Measurements from ENCODE around the gene P2RX3.

P2RX3 gene

GRCh38 chr11:57303280-57303989 is 34.7 kb upstream of the P2RX3 start:
- Histone ChIP-seq H3K4me1 (ENCODE audit: control insufficient read depth, insufficient read depth, low read length) (peaks cover 50% of the 10 kb centered on the region), H3K27me3 (ENCODE audit: control insufficient read depth, insufficient read depth, low read length) (no peaks in the 10 kb centered on the region), H3K4me3 (ENCODE audit: low read length) (no peak overlapping the region), H3K36me3 (ENCODE audit: insufficient read depth, low read length) (peaks cover 78% of the 10 kb centered on the region), H3K9ac (ENCODE audit: low read depth, low read length) (no peak overlapping the region), H3K4me2 (ENCODE audit: low read length) (no peak overlapping the region), H3K9me3 (replicated peaks; ENCODE audit: low read length) (no peaks in the 10 kb centered on the region)

- H3K9ac ChIP-seq (ENCODE audit: low read depth, low read length) = no peak overlapping the region
- H3K9me3 ChIP-seq (replicated peaks; ENCODE audit: low read length) = no peaks in the 10 kb centered on the region
- peak overlapping the region; percentile 63 for H3K4me2 ChIP-seq (ENCODE audit: low read length)
- H3K36me3 ChIP-seq (ENCODE audit: insufficient read depth, low read length) = peaks cover 78% of the 10 kb centered on the region
- H3K4me3 ChIP-seq (ENCODE audit: low read length) = no peak overlapping the region
- no peaks in the 10 kb centered on the region for H3K27me3 ChIP-seq (ENCODE audit: control insufficient read depth, insufficient read depth, low read length)
- peaks cover 56% of the 10 kb centered on the region for H3K4me1 ChIP-seq (ENCODE audit: control insufficient read depth, insufficient read depth, low read length)
Measured at GRCh38 chr11:57303990-57304579, 34.1 kb upstream of the P2RX3 start.

- no peaks in the 10 kb centered on the region for H3K27me3 ChIP-seq (ENCODE audit: control insufficient read depth, insufficient read depth, low read length)
- peaks cover 71% of the 10 kb centered on the region for H3K4me1 ChIP-seq (ENCODE audit: control insufficient read depth, insufficient read depth, low read length)
- peak overlapping the region; percentile 5 for H3K4me2 ChIP-seq (ENCODE audit: low read length)
- no peak overlapping the region for H3K9ac ChIP-seq (ENCODE audit: low read depth, low read length)
- peaks cover 77% of the 10 kb centered on the region for H3K36me3 ChIP-seq (ENCODE audit: insufficient read depth, low read length)
- no peaks in the 10 kb centered on the region for H3K9me3 ChIP-seq (replicated peaks; ENCODE audit: low read length)
- no peak overlapping the region for H3K4me3 ChIP-seq (ENCODE audit: low read length)
Measured at GRCh38 chr11:57305523-57305922, 32.6 kb upstream of the P2RX3 start.

GRCh38 chr11:57306161-57306876 is 31.8 kb upstream of the P2RX3 start:
- Histone ChIP-seq H3K9me3 (replicated peaks; ENCODE audit: low read length) (no peaks in the 10 kb centered on the region), H3K4me1 (ENCODE audit: control insufficient read depth, insufficient read depth, low read length) (peaks cover 75% of the 10 kb centered on the region), H3K27me3 (ENCODE audit: control insufficient read depth, insufficient read depth, low read length) (no peaks in the 10 kb centered on the region), H3K4me2 (ENCODE audit: low read length) (peak overlapping the region; percentile 90), H3K9ac (ENCODE audit: low read depth, low read length) (peak overlapping the region; percentile 39), H3K4me3 (ENCODE audit: low read length) (peak overlapping the region; percentile 11), H3K36me3 (ENCODE audit: insufficient read depth, low read length) (peaks cover 69% of the 10 kb centered on the region)

- peaks cover 81% of the 10 kb centered on the region for H3K4me1 ChIP-seq (ENCODE audit: control insufficient read depth, insufficient read depth, low read length)
- no peaks in the 10 kb centered on the region for H3K9me3 ChIP-seq (replicated peaks; ENCODE audit: low read length)
- H3K9ac ChIP-seq (ENCODE audit: low read depth, low read length) = no peak overlapping the region
- H3K4me2 ChIP-seq (ENCODE audit: low read length) = peak overlapping the region; percentile 90
- peaks cover 66% of the 10 kb centered on the region for H3K36me3 ChIP-seq (ENCODE audit: insufficient read depth, low read length)
- peak overlapping the region; percentile 70 for H3K4me3 ChIP-seq (ENCODE audit: low read length)
- H3K27me3 ChIP-seq (ENCODE audit: control insufficient read depth, insufficient read depth, low read length) = no peaks in the 10 kb centered on the region
Measured at GRCh38 chr11:57306940-57307565, 31.1 kb upstream of the P2RX3 start.

- Histone ChIP-seq H3K9ac (ENCODE audit: low read depth, low read length) (no peak overlapping the region), H3K4me2 (ENCODE audit: low read length) (peak overlapping the region; percentile 90), H3K4me1 (ENCODE audit: control insufficient read depth, insufficient read depth, low read length) (peaks cover 88% of the 10 kb centered on the region), H3K9me3 (replicated peaks; ENCODE audit: low read length) (no peaks in the 10 kb centered on the region), H3K4me3 (ENCODE audit: low read length) (peak overlapping the region; percentile 70), H3K36me3 (ENCODE audit: insufficient read depth, low read length) (peaks cover 66% of the 10 kb centered on the region), H3K27me3 (ENCODE audit: control insufficient read depth, insufficient read depth, low read length) (no peaks in the 10 kb centered on the region)
Measured at GRCh38 chr11:57307666-57308270, 30.4 kb upstream of the P2RX3 start.

GRCh38 chr11:57308426-57309060 is 29.6 kb upstream of the P2RX3 start:
- Histone ChIP-seq H3K9ac (ENCODE audit: low read depth, low read length) (peak overlapping the region; percentile 68), H3K4me3 (ENCODE audit: low read length) (peak overlapping the region; percentile 70), H3K9me3 (replicated peaks; ENCODE audit: low read length) (no peaks in the 10 kb centered on the region), H3K36me3 (ENCODE audit: insufficient read depth, low read length) (peaks cover 64% of the 10 kb centered on the region), H3K4me1 (ENCODE audit: control insufficient read depth, insufficient read depth, low read length) (peaks cover 86% of the 10 kb centered on the region), H3K4me2 (ENCODE audit: low read length) (peak overlapping the region; percentile 90), H3K27me3 (ENCODE audit: control insufficient read depth, insufficient read depth, low read length) (no peaks in the 10 kb centered on the region)

GRCh38 chr11:57309106-57310059 is 28.8 kb upstream of the P2RX3 start:
- H3K36me3 ChIP-seq (ENCODE audit: insufficient read depth, low read length) = peaks cover 72% of the 10 kb centered on the region
- H3K9me3 ChIP-seq (replicated peaks; ENCODE audit: low read length) = no peaks in the 10 kb centered on the region
- peak overlapping the region; percentile 90 for H3K4me2 ChIP-seq (ENCODE audit: low read length)
- H3K9ac ChIP-seq (ENCODE audit: low read depth, low read length) = peak overlapping the region; percentile 68
- no peaks in the 10 kb centered on the region for H3K27me3 ChIP-seq (ENCODE audit: control insufficient read depth, insufficient read depth, low read length)
- H3K4me3 ChIP-seq (ENCODE audit: low read length) = peak overlapping the region; percentile 70
- peaks cover 77% of the 10 kb centered on the region for H3K4me1 ChIP-seq (ENCODE audit: control insufficient read depth, insufficient read depth, low read length)

- Histone ChIP-seq H3K27me3 (ENCODE audit: control insufficient read depth, insufficient read depth, low read length) (no peaks in the 10 kb centered on the region), H3K4me1 (ENCODE audit: control insufficient read depth, insufficient read depth, low read length) (peaks cover 70% of the 10 kb centered on the region), H3K4me2 (ENCODE audit: low read length) (peak overlapping the region; percentile 90), H3K9me3 (replicated peaks; ENCODE audit: low read length) (no peaks in the 10 kb centered on the region), H3K36me3 (ENCODE audit: insufficient read depth, low read length) (peaks cover 75% of the 10 kb centered on the region), H3K9ac (ENCODE audit: low read depth, low read length) (peak overlapping the region; percentile 68), H3K4me3 (ENCODE audit: low read length) (peak overlapping the region; percentile 70)
Measured at GRCh38 chr11:57310091-57310490, 28.1 kb upstream of the P2RX3 start.

- H3K4me3 ChIP-seq (ENCODE audit: low read length) = peak overlapping the region; percentile 70
- no peaks in the 10 kb centered on the region for H3K9me3 ChIP-seq (replicated peaks; ENCODE audit: low read length)
- H3K4me1 ChIP-seq (ENCODE audit: control insufficient read depth, insufficient read depth, low read length) = peaks cover 68% of the 10 kb centered on the region
- peak overlapping the region; percentile 90 for H3K4me2 ChIP-seq (ENCODE audit: low read length)
- no peaks in the 10 kb centered on the region for H3K27me3 ChIP-seq (ENCODE audit: control insufficient read depth, insufficient read depth, low read length)
- peaks cover 75% of the 10 kb centered on the region for H3K36me3 ChIP-seq (ENCODE audit: insufficient read depth, low read length)
- peak overlapping the region; percentile 68 for H3K9ac ChIP-seq (ENCODE audit: low read depth, low read length)
Measured at GRCh38 chr11:57310630-57311086, 27.5 kb upstream of the P2RX3 start.

Measured in skeletal muscle satellite cell (primary cell).